ENCODE data around the gene SLC12A8.

Gene SLC12A8

DNA sequence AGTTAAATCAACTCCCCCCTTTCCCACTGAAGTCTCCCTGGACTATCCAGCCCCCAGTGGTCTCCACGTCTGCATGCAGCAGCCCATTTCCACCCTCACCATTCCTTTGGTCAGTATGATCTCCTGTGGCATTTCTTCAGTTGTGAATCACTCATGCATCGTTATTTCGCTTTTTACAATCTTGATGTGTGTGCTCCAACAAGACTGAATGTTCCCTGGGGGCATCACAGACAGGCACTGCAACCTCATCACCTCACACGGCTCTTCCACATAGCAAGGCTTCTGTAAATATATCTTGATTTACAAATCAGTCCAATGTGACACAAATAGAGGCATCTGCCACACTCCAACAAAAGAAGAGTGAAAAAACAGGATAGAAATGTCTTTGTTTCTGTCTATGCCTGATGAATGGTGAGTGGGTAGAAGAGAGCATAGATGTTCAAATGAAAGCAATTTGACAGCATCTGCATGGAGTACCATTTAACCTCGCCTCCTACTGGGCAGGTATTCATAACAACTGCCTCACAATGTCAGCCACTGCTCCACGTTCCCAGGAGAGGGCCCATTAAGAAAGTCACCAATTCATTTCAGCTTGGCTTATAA, 162.0 kb downstream of the SLC12A8 start:
- DNase-seq: no peak

DNA sequence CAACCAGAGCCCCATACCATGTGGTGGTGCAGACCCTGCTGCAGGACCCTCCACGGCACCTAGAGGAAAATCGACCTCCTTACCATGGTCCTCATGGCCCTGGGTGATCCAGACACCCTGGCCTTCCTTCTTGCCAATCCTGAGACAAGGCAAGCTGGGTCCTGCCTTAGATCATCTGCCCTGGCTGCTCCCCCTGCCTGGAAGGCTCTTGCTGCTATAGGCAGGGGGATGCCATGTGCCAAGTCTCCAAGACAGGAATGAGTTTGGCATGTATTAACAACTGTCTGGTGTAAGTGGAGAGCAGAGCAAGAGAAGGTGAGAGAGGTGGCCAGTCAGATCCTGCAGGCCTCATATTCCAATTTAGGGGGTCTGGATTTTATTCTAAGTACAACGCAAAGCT, 164.3 kb downstream of the SLC12A8 start:
- DNase-seq: no peak

DNA sequence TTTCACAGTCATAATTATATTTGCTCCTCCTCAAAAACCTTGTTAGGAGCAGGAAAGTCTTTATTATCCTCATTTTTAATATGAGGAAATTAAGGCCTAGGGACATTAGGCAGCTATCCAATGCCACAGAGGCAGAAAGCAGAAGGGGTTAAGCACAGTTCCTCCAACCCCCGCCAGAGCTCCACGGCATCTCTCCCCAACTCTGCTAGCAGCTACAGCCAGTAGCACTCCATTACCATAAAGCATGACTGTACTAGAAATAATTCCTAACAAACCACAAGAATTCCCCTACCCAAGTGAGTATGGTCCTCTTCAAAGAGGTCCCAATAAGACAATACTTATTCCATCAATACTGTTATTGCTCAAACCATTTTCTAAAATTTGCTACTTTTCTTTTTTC, 166.6 kb downstream of the SLC12A8 start:
- DNase-seq: no peak

- DNase-seq: no peak
Measured at GRCh38 chr3:125045194-125045593, 167.4 kb downstream of the SLC12A8 start.

DNA sequence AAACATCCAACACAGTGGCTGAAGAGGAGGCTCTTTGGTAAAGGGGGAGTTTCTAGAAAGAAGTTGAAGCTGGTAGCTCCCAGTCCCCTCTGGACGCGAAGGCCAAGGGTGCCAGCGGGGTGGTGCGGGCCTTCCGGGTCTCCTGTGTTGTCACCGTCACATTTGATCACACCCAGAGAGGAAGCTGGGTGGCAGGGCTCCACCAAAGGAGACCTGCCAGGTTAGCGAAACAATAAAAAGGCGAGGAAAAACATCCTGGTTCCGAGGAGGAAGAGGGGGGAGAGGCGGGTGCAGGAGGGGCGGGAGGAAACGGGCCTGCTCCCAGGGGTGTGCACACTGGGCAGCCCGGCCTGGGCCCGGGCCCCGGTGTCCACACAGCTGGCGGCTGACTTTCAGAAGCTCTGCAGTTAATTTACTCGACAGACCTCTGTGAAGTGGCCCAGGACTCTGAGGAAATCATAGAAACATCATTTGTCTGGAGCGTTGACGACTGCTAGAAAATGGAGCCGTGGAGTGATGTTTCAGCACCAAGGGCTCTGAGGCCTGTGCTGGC, 168.9 kb downstream of the SLC12A8 start:
- DNase-seq: no peak

DNA sequence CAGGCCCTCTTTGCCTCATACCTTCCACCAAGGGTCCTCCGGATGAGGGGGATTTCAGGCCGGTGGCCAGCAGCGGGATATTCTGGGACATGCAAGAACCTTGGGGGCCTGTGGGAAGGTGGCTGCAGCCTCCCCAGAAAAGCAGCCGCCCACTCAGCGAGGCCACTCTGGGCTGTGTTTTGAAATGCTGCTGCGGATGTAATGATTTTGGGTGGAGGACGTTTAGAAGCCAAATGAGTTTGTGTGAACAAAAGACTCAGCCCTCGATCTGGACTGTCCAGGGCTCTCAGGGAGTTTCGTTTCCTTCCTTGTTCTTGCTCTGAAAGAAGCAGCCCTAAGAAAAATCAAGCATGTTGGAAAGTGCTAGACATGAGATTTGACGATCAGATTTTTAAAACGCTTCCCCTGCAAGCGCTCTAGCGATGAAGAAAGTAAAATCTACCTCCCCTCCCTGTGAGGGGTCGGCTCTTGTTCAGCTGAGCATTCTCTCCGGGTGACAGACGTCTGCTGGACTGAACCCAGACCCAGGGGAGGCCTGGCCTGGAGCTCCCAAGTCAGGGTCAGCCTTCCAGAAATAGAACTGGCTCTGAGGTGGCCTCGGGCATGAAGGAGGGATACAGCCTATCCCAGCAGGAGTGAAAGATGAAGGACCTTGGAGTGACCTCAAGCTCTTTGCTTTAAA, 169.7 kb downstream of the SLC12A8 start:
- peak; percentile 60 for DNase-seq

GRCh38 chr3:125039131-125040100, 173.1 kb downstream of the SLC12A8 start:
- no peak for DNase-seq

- DNase-seq: no peak
Measured at GRCh38 chr3:125037498-125038150, 174.9 kb downstream of the SLC12A8 start.

DNA sequence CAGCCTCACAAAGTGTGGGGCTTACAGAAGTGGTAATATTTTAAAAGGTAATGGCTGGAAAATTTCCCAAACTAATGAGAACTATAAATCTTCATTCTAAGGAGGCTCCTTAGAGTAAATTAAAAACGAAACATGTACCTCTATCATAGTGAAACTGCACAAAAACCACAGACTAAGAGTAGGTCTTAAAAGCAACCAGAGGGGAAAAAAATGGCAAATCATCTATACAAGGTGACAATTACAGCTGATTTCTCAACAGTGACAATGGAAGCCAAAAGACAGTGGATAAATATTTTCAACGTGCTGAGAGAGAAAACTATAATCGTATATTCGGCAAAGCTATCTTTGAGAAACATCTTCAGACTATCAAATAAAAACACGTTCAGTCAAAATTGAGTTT, 177.3 kb downstream of the SLC12A8 start:
- no peak for DNase-seq

DNA sequence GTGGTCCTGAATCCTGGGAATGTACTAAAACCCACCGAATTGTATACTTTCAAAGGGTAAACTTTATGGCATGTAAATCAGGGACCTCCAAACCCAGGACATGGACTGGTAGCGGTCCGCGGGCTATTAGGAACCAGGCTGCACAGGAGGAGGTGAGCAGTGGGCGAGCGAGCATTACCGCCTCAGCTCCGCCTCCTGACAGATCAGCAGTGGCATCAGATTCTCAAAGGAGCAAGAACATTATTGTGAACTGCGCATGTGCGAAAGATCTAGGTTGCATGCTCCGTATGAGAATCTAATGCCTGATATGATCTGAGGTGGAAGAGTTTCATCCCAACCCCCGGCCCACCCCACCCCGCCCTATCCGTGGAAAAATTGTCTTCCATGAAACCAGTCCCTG, 178.9 kb downstream of the SLC12A8 start:
- DNase-seq: no peak

DNA sequence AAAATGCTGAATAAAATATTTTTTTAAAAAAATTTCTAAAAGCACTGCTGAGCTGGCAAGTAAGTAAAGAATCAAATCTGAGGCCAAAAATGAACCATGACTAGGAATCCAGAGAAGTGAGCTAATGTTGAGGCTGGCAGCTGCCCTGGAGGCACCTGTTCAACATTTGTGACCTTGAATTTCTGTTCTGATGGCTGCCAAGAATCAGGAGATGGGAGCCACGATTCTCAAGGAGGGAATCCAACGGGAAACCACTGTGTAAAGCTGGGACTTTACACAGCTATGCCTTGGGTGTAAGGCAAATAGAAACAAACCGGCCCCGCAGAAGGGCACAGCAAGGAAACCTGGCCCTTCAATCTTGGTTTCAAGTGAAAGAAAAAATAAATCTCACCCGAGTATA, 179.4 kb downstream of the SLC12A8 start:
- peak; percentile 53 for DNase-seq

- DNase-seq: no peak
Measured at GRCh38 chr3:125032683-125033082, 179.9 kb downstream of the SLC12A8 start.
